Stimulated activated CD4-positive, alpha-beta T cell treated with anti-CD3 and anti-CD28 coated beads, Interleukin-15, amount 100 ng/mL, for 1 hour (primary cell): ENCODE measurements around the gene FHL3.
"Not testable (repeated sequence)": the region's sequence is repeated elsewhere in the genome, so short reads cannot be mapped to it uniquely, and the experiment has no call there.

Source experiments
- DNase-seq, 2 donors: peaks; one replicate each; pipeline ENCODE4 v3.0.0-alpha.2; 2020; ENCODE audit warnings: low read depth in 1 of 2, low spot score in 1 of 2

The FHL3 gene

GRCh38 chr1:38034871-38035270 lies 29.6 kb upstream of the FHL3 start:
- DNase-seq, result no peak

GRCh38 chr1:38032992-38033391 lies 27.7 kb upstream of the FHL3 start:
- not testable (repeated sequence) for DNase-seq

GRCh38 chr1:38031513-38031866 lies 26.2 kb upstream of the FHL3 start:
- no peak for DNase-seq

- no peak for DNase-seq
Observed at GRCh38 chr1:38030596-38031512, 25.5 kb upstream of the FHL3 start.

- DNase-seq, result peak in 1 of 2 donors; percentile 61
Observed at GRCh38 chr1:38029685-38030511, 24.6 kb upstream of the FHL3 start.

- no peak for DNase-seq
Observed at GRCh38 chr1:38029081-38029681, 23.9 kb upstream of the FHL3 start.

- DNase-seq, result no peak
Observed at GRCh38 chr1:38028671-38029070, 23.4 kb upstream of the FHL3 start.

- DNase-seq, result peak in 1 of 2 donors; percentile 54
Observed at GRCh38 chr1:38028105-38028591, 22.8 kb upstream of the FHL3 start.

GRCh38 chr1:38027201-38028104 lies 22.1 kb upstream of the FHL3 start:
- DNase-seq, result no peak

- DNase-seq, result no peak
Observed at GRCh38 chr1:38026592-38027200, 21.4 kb upstream of the FHL3 start.

GRCh38 chr1:38025664-38026063 lies 20.4 kb upstream of the FHL3 start:
- DNase-seq, result no peak

- no peak for DNase-seq
Observed at GRCh38 chr1:38025233-38025632, 19.9 kb upstream of the FHL3 start.

GRCh38 chr1:38022810-38023209 lies 17.5 kb upstream of the FHL3 start:
- no peak for DNase-seq

GRCh38 chr1:38021969-38022368 lies 16.7 kb upstream of the FHL3 start:
- no peak for DNase-seq

GRCh38 chr1:38020396-38020795 lies 15.1 kb upstream of the FHL3 start:
- DNase-seq, result no peak

GRCh38 chr1:38018864-38019343 lies 13.6 kb upstream of the FHL3 start:
- DNase-seq, result no peak

- no peak for DNase-seq
Observed at GRCh38 chr1:38015978-38016725, 10.8 kb upstream of the FHL3 start.

GRCh38 chr1:38014724-38015424 lies 9.6 kb upstream of the FHL3 start:
- DNase-seq, result no peak

- DNase-seq, result no peak
Observed at GRCh38 chr1:38014171-38014570, 8.9 kb upstream of the FHL3 start.
